ENCODE measurements around the gene PIP4K2C.

The PIP4K2C gene

DNA sequence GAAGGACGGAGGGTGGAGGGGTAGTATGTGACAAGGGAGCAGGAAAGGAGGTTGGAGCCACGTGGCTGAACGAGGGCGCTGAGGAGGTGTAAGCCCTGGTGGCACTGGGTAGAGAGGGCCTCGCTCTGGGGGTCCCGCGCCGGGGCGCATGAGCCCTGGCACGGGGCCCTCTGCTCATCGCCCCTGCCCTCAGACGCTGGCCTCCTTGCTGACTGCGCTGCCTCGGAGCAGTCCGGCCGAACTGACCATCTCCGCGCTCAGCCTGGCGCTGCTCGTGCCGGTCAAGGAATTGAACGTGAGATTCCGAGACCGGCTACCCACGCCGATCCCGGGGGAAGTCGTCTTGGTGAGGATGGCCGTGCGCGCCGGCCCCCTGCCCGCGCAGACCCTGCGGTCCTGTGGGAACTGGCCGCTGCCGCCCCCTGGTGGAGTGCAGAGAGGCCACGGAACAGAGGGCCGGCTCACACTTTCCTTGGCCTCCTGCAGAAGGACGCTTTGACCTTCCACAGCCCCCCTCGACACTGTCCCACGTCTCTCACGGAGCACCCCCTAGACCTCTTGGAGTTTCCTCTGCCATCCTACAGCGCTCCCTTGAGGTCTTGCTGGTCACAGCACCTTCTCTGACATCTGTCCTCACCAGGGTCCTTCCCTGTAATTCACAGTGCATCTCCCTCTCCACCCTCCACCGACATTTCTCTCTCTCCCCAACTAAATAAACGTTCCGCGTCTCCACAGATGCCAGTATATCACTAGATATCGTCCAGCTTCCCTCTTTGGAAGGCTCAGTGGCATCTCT, 30.7 kb downstream of the PIP4K2C start:
- peak; percentile 22 for DNase-seq (ENCODE audit: low read depth)

- DNase-seq (ENCODE audit: low read depth): no peak
Measured at GRCh38 chr12:57622293-57623245, 31.6 kb downstream of the PIP4K2C start.

GRCh38 chr12:57623385-57623784, 32.4 kb downstream of the PIP4K2C start:
- DNase-seq (ENCODE audit: low read depth): no peak

DNA sequence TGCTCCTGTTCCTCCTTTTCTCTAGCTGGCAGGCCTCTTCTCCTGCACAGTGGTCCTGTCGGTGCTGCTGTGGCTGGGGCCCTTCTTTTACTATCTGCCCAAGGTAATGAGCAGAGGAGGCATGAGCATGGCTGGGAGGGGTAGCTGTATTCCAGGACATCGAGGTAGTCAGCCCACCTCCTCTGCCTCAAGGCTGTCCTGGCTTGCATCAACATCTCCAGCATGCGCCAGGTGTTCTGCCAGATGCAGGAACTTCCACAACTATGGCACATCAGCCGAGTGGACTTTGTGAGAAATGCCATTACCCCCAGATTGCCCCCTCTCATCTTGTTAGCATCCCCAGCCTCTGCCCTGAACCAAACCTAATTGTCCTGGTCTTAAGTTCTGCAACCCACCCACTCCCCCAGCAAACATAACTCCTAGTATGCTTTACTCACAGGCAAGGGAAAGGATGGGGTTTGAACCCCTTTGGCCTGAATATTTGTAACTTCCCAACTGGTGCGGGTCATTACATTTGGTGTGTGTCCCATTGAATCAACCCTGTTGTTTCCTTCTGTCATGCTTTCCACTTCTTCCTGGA, 32.9 kb downstream of the PIP4K2C start:
- DNase-seq (ENCODE audit: low read depth): no peak

DNA sequence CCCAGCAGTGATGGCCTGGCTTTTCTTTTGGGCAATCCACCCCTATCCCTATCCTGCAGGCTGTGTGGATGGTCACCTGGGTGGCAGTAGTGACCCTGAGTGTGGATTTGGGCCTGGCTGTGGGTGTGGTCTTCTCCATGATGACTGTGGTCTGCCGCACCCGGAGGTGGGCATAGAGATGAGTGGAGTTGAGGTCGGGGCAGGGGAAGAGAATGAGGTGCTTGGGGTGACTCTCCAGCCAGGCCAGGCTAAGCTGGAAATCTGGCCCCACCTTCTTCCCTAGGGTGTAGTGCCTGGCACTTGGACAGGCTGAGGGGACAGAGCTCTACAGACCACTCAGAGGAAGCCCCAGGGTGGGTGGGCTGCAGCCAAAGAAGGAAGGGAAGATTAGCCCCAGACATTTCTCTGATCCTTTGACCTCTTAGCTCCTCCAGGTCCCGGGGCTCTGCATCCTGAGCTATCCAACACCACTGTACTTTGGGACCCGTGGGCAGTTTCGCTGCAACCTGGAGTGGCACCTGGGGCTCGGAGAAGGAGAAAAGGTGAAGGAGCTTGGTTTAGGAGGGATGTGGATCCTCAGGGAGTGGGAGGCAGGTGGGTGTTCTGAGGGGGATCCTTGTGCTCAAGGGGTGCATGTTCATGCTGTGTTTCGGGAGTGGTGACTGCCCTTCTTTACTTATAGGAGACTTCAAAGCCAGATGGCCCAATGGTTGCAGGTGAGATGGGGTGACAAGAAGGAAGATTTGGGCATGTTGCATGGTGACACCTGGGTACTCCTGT, 33.6 kb downstream of the PIP4K2C start:
- no peak for DNase-seq (ENCODE audit: low read depth)

DNA sequence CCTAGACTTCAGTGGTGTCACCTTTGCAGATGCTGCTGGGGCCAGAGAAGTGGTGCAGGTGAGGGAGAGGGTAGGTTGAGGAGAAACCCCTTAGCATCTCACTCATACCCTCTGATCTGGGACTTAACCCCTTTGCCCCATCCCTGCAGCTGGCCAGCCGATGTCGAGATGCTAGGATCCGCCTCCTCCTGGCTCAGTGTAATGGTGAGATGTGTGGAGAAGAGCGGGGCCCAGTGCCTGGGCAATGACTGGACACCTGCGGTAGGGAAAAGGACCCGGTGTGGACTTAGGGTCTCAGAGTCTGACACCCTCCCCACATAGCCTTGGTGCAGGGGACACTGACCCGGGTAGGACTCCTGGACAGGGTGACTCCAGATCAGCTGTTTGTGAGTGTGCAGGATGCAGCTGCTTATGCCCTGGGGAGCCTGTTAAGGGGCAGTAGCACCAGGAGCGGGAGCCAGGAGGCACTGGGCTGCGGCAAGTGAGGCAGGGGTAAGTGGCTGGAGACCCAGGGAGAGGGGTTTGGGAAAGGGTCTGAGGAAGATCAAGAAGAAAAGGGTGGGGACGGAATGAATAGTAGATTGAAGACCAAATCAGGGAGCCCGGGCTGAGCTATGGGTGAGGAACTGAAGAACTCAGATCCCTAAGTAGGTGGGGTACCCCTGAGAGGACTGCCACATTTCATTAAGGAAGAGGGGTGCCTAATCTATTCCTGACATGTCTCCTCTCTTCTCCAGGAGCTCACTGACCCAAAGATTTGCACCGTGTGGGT, 34.5 kb downstream of the PIP4K2C start:
- no peak for DNase-seq (ENCODE audit: low read depth)

DNA sequence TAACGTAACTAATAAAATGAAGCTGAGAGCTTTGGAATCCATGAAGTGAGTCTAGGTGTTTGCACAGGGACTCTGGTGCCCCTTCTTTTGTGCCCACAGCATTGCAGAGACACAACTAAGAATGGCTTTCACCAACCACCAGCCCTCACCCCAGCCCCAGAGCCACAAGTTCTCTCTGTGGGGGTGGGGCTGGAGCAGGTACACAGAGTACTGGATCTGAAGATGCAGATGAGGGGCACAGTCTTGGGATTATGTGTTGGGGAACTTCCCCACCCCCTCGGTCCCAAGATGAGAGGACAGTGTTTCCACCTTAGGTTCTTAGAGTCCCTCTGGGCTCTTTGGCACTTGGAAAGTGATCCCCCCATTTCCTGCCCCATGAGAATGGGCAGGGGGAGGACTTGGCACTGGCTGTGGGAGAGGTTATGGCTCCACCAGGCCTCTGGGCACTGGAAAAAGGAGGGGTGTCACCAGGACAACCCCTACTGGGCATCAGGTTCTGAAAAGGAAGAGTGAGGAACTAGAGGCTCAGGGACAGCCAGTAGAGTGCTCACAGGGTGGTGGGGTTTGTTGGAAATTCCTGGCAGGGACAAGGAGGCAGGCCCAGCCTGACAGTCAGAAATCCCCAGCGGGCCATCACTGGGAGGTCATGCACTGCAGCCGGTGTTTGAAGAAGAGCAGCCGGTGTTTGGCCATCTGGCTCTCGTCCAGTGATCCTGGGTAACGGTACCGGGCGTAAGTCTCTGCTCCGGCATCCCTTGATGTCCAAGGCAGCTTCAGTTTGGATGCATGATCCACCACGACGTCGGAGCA, 35.3 kb downstream of the PIP4K2C start:
- no peak for DNase-seq (ENCODE audit: low read depth)

GRCh38 chr12:57626921-57627445, 36.0 kb downstream of the PIP4K2C start:
- DNase-seq (ENCODE audit: low read depth): no peak

- no peak for DNase-seq (ENCODE audit: low read depth)
Measured at GRCh38 chr12:57627501-57628279, 36.7 kb downstream of the PIP4K2C start.

DNA sequence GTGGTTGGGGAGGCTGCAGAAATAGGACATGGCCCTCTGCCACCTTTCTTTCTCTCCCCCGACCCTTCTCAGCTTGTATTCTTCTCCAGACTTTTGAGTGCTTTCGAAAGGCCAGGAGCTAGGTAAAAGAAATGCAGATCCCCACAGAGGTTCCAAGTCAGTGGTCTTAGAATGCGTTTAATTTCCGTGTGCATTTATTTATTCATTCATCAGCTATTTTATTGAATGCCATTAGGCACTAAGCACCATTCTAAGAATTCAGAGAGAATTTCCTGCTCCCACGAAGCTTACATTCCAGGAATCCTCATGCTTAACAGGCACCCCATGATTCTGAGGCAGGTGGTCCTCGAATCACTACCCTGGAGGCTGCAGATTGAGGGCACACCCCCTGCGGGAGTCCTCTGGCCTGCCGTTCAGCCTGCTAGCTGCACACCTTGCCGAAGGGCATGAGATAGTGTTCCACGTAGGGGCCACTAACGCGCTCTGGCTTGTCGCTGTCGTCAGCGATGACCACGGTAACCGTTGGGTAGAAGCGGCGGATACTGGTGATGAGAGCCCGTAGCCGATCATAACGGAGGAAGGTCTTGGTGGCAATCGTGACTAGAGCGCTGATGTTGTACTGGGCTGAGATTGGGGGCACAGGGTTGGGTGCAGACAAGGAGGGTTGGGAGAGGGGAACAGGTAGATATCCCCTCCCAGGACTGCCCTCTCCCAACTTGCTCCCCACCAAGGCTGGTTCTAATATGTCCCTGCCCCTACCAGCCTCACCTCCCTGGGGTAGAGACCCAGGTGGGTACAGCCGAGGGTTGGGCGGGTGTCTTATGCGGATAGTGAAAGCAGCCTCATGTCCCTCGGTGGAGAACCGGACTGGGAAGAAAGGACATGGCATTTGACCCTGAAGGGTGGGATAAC, 37.5 kb downstream of the PIP4K2C start:
- no peak for DNase-seq (ENCODE audit: low read depth)

DNA sequence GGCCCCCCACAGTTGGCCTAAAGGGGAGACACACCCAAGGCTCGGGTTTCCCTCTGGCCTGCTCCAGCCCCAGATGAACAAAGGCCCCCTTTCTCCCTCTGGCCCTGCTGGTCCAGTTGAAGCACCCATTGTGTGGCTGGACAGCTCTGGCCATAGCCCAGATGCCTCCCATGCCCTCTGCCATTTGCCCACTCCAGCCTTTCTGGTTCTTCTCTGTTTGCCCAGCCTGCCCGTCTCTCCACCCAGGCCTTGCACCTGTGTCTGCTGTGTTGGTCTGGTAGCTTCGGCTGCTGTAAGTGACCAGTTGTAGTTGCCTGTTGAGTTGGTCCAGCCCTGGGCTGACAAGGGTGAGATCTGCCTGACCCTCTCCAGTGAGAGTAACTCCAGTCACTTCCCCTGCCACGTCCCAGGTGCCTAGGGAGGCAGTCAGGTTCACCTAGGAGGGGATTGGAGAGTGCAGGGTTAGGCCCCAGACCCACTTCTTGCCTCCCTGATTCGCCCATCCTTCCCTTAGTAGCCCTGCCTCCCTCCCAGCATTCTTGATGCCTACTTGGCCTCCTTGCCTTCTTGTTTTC, 39.0 kb downstream of the PIP4K2C start:
- no peak for DNase-seq (ENCODE audit: low read depth)

- no peak for DNase-seq (ENCODE audit: low read depth)
Measured at GRCh38 chr12:57630891-57631433, 40.0 kb downstream of the PIP4K2C start.

DNA sequence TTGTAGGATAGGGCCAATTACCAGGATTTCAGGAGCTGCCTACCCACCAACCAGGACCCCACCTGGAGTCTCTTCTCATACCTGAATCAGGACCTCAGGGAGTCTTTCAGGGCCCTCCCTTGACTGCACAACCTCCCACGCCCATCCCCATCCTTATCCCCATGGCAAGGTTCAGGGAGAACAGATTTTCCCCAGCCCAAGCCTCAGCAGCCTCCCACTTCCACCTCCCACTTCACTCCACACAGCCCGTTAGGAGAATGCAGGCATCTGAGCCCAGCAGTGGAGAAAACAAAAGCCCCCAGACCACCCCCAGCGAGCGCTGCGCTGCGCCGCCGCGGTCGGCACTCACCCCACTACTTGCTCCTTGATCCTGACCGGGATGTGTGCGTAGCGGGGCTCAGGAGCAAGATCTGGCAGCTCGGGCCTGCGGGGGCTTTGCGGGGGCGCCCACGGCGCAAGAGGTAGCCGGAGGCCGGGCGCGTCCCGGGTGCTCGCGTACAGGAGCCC, 40.6 kb downstream of the PIP4K2C start:
- DNase-seq (ENCODE audit: low read depth): no peak

GRCh38 chr12:57632073-57632957, 41.3 kb downstream of the PIP4K2C start:
- DNase-seq (ENCODE audit: low read depth): no peak

DNA sequence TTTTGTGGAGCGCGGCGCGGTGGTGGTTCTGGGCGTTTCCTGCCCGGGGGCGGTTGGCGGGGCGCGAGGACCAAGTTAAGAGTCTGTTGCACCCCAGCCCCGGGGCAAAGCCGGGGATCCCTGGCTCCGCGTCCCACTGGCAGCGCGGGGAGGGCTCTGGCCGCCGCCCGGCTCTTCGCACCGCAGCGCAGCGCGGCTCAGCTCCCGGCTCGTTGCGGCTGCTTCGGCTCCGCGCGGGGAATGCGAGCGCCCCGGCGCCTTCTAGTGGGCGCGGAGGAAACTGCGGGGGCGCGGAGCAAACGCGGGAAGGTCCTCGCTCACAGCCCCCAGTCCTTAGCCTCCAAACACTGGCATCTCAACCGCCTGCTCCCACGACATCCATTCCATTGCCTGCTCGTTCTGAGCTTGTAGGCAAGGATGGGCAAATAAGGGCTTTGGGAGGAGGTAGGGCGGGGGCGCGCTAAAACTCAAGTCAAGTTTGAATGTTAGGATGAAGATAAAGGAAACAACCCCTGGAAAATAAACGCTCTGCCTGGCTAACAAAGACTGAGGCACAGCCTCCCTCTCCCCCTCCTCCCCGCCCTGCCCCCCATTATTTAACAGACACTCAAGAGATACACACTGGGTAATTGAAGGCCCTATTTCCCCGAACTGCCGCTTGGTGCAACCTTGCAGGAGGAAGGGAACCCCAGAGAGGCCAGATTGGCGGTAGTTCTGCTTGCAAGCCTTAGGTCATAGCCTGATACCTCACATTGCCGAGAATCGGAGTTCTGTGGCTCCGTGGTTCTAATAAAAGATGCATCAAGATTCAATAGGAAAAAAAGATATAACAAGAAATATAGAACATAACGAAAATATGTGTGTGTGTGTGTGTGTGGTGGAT, 42.2 kb downstream of the PIP4K2C start, which contains the start of gene B4GALNT1:
B4GALNT1 (minus strand) TSS at position 244 of the 883 bp plus-strand sequence. CDS start 1,069 bp downstream, outside the sequence.
- DNase-seq (ENCODE audit: low read depth): peak; percentile 39

Measured in T follicular helper cell (primary cell).